Activated T-helper 1 cell treated with anti-CD3 and anti-CD28 coated beads, Interleukin-12 subunit alpha, Interleukin-12 subunit beta, Interleukin-2, Interleukin-4 antibody, amounts not matched to agents 30 ng/mL and 10 ng/mL and 1 ng/mL, durations not matched to agents 14 hours and 24 hours and 36 hours (primary cell): Measurements from ENCODE around the gene PC. TPM values are rescaled to one million over a fixed set of nuclear protein-coding genes. Genes with fewer than 3 reads are reported as not detected.

Experiments used
- DNase-seq: peaks from one replicate; pipeline ENCODE4 v3.0.0; 2021; ENCODE audit warnings: low spot score
- H3K27ac Mint-ChIP-seq: one replicate; pipeline ENCODE4 v1.8.0; 2021; ENCODE audit warnings: mild to moderate bottlenecking, mixed read lengths
- H3K27me3 Mint-ChIP-seq: one replicate; pipeline ENCODE4 v1.8.0; 2022; ENCODE audit warnings: mild to moderate bottlenecking, moderate library complexity, mixed read lengths; ENCODE audit not compliant: insufficient read depth
- H3K36me3 Mint-ChIP-seq: one replicate; pipeline ENCODE4 v1.8.0; 2021; ENCODE audit warnings: low read depth, mixed read lengths
- H3K4me1 Mint-ChIP-seq: one replicate; pipeline ENCODE4 v1.8.0; 2021; ENCODE audit warnings: low read depth, mixed read lengths
- H3K4me3 Mint-ChIP-seq: one replicate; pipeline ENCODE4 v1.8.0; 2021; ENCODE audit warnings: mild to moderate bottlenecking, moderate library complexity, mixed read lengths
- H3K9me3 Mint-ChIP-seq: one replicate; pipeline ENCODE4 v1.8.0; 2021; ENCODE audit warnings: mixed read lengths
- intact Hi-C: fragments of 100-400 bp; cut with micrococcal nuclease; formaldehyde crosslinking; loops from one replicate; pipeline ENCODE4 v1.15.1; 2024
- total RNA-seq: library from RNA; stranded (reverse); gene quantifications from 2 replicates; pipeline ENCODE4 v1.2.3, GENCODE V29; 2022

The PC gene
- total RNA-seq, 1 donor from 2014 or later, result 15.9 TPM

- intact Hi-C loops, result no loop called here
- peaks cover 5% of the 10 kb centered on the region for H3K27me3 Mint-ChIP-seq
- no peaks in the 10 kb centered on the region for H3K9me3 Mint-ChIP-seq
- H3K27ac Mint-ChIP-seq, result no peak overlapping the region
- no peak for DNase-seq
- no peaks in the 10 kb centered on the region for H3K36me3 Mint-ChIP-seq
- H3K4me1 Mint-ChIP-seq, result no peaks in the 10 kb centered on the region
- H3K4me3 Mint-ChIP-seq, result no peak overlapping the region
Observed at GRCh38 chr11:66933531-66933930, 24.7 kb downstream of the PC start.

- no peaks in the 10 kb centered on the region for H3K9me3 Mint-ChIP-seq
- no peak for DNase-seq
- H3K27ac Mint-ChIP-seq, result no peak overlapping the region
- peaks cover 5% of the 10 kb centered on the region for H3K27me3 Mint-ChIP-seq
- no peaks in the 10 kb centered on the region for H3K36me3 Mint-ChIP-seq
- intact Hi-C loops, result no loop called here
- H3K4me3 Mint-ChIP-seq, result no peak overlapping the region
- H3K4me1 Mint-ChIP-seq, result no peaks in the 10 kb centered on the region
Observed at GRCh38 chr11:66932543-66932942, 25.6 kb downstream of the PC start.

- no peak for DNase-seq
- Mint-ChIP-seq H3K4me3 (no peak overlapping the region), H3K27ac (no peak overlapping the region), H3K4me1 (no peaks in the 10 kb centered on the region), H3K36me3 (no peaks in the 10 kb centered on the region), H3K9me3 (no peaks in the 10 kb centered on the region), H3K27me3 (peaks cover 5% of the 10 kb centered on the region)
- intact Hi-C loops, result no loop called here
Observed at GRCh38 chr11:66929753-66930152, 28.4 kb downstream of the PC start.

GRCh38 chr11:66924272-66924671 is 33.9 kb downstream of the PC start:
- H3K4me1 Mint-ChIP-seq, result no peaks in the 10 kb centered on the region
- no peaks in the 10 kb centered on the region for H3K36me3 Mint-ChIP-seq
- DNase-seq, result no peak
- no peaks in the 10 kb centered on the region for H3K9me3 Mint-ChIP-seq
- intact Hi-C loops, result no loop called here
- H3K27ac Mint-ChIP-seq, result no peak overlapping the region
- H3K4me3 Mint-ChIP-seq, result no peak overlapping the region
- peaks cover 4% of the 10 kb centered on the region for H3K27me3 Mint-ChIP-seq

GRCh38 chr11:66922551-66922950 is 35.6 kb downstream of the PC start:
- no peak overlapping the region for H3K4me3 Mint-ChIP-seq
- peaks cover 4% of the 10 kb centered on the region for H3K27me3 Mint-ChIP-seq
- no peaks in the 10 kb centered on the region for H3K36me3 Mint-ChIP-seq
- intact Hi-C loops, result no loop called here
- no peaks in the 10 kb centered on the region for H3K4me1 Mint-ChIP-seq
- no peaks in the 10 kb centered on the region for H3K9me3 Mint-ChIP-seq
- no peak for DNase-seq
- H3K27ac Mint-ChIP-seq, result no peak overlapping the region

GRCh38 chr11:66920978-66921784 is 37.0 kb downstream of the PC start:
- no peaks in the 10 kb centered on the region for H3K36me3 Mint-ChIP-seq
- H3K9me3 Mint-ChIP-seq, result no peaks in the 10 kb centered on the region
- no peak overlapping the region for H3K4me3 Mint-ChIP-seq
- intact Hi-C loops, result no loop called here
- H3K27me3 Mint-ChIP-seq, result peaks cover 4% of the 10 kb centered on the region
- no peak overlapping the region for H3K27ac Mint-ChIP-seq
- DNase-seq, result no peak
- H3K4me1 Mint-ChIP-seq, result no peaks in the 10 kb centered on the region

- Mint-ChIP-seq H3K27ac (no peak overlapping the region), H3K4me3 (no peak overlapping the region), H3K27me3 (peaks cover 4% of the 10 kb centered on the region), H3K4me1 (no peaks in the 10 kb centered on the region), H3K36me3 (no peaks in the 10 kb centered on the region), H3K9me3 (no peaks in the 10 kb centered on the region)
- intact Hi-C loops, result no loop called here
- DNase-seq, result no peak
Observed at GRCh38 chr11:66919923-66920322, 38.3 kb downstream of the PC start.

- no peak overlapping the region for H3K27ac Mint-ChIP-seq
- no peak overlapping the region for H3K4me3 Mint-ChIP-seq
- DNase-seq, result no peak
- H3K4me1 Mint-ChIP-seq, result no peaks in the 10 kb centered on the region
- H3K36me3 Mint-ChIP-seq, result no peaks in the 10 kb centered on the region
- intact Hi-C loops, result no loop called here
- no peaks in the 10 kb centered on the region for H3K9me3 Mint-ChIP-seq
- H3K27me3 Mint-ChIP-seq, result peaks cover 4% of the 10 kb centered on the region
Observed at GRCh38 chr11:66918741-66919140, 39.4 kb downstream of the PC start.

GRCh38 chr11:66915866-66916265 is 42.3 kb downstream of the PC start:
- intact Hi-C loops, result no loop called here
- Mint-ChIP-seq H3K36me3 (no peaks in the 10 kb centered on the region), H3K27me3 (peaks cover 2% of the 10 kb centered on the region), H3K4me1 (no peaks in the 10 kb centered on the region), H3K27ac (no peak overlapping the region), H3K9me3 (no peaks in the 10 kb centered on the region), H3K4me3 (no peak overlapping the region)
- no peak for DNase-seq

GRCh38 chr11:66915046-66915832 is 42.9 kb downstream of the PC start:
- Mint-ChIP-seq H3K36me3 (no peaks in the 10 kb centered on the region), H3K27me3 (peaks cover 2% of the 10 kb centered on the region), H3K27ac (no peak overlapping the region), H3K9me3 (no peaks in the 10 kb centered on the region), H3K4me3 (no peak overlapping the region), H3K4me1 (no peaks in the 10 kb centered on the region)
- no peak for DNase-seq
- intact Hi-C loops, result no loop called here

GRCh38 chr11:66914505-66914904 is 43.7 kb downstream of the PC start:
- no peak for DNase-seq
- intact Hi-C loops, result no loop called here
- Mint-ChIP-seq H3K9me3 (no peaks in the 10 kb centered on the region), H3K4me1 (no peaks in the 10 kb centered on the region), H3K27me3 (no peaks in the 10 kb centered on the region), H3K27ac (no peak overlapping the region), H3K4me3 (no peak overlapping the region), H3K36me3 (no peaks in the 10 kb centered on the region)

- no peaks in the 10 kb centered on the region for H3K27me3 Mint-ChIP-seq
- no peaks in the 10 kb centered on the region for H3K36me3 Mint-ChIP-seq
- no peak for DNase-seq
- no peak overlapping the region for H3K4me3 Mint-ChIP-seq
- no peaks in the 10 kb centered on the region for H3K9me3 Mint-ChIP-seq
- intact Hi-C loops, result no loop called here
- H3K27ac Mint-ChIP-seq, result no peak overlapping the region
- H3K4me1 Mint-ChIP-seq, result no peaks in the 10 kb centered on the region
Observed at GRCh38 chr11:66912911-66913310, 45.3 kb downstream of the PC start.

GRCh38 chr11:66912361-66912760 is 45.8 kb downstream of the PC start:
- Mint-ChIP-seq H3K27me3 (no peaks in the 10 kb centered on the region), H3K36me3 (no peaks in the 10 kb centered on the region), H3K4me3 (no peak overlapping the region), H3K27ac (no peak overlapping the region), H3K4me1 (no peaks in the 10 kb centered on the region), H3K9me3 (no peaks in the 10 kb centered on the region)
- DNase-seq, result no peak
- intact Hi-C loops, result no loop called here
